ENCODE data around the gene GRIK3. TPM values are rescaled to one million over a fixed set of nuclear protein-coding genes. Genes with fewer than 3 reads are reported as not detected.

The GRIK3 gene
- total and polyA plus RNA-seq, 2 of the 8 experiments (the other 6 are each of a cell fraction or from before 2014, with no cell fraction given) = 2.1 to 3.4 TPM

GRCh38 chr1:37015713-37016112, 18.6 kb downstream of the GRIK3 start:
- no peaks in the 10 kb centered on the region for H4K20me1 ChIP-seq (replicated peaks in 1 of 2; ENCODE audit: control insufficient read depth in 1 of 2, insufficient read depth in 2 of 2, low read length in 2 of 2)
- no peak overlapping the region for H3K14ac ChIP-seq (ENCODE audit: insufficient read length)
- H2BK5ac ChIP-seq (ENCODE audit: low read depth, low read length) = no peak overlapping the region
- no peak overlapping the region for H3K4me2 ChIP-seq (ENCODE audit: insufficient read depth in 1 of 2, low read depth in 2 of 2, low read length in 2 of 2)
- ChIA-PET POLR2A (ENCODE audit: partially characterized antibody) (no interaction called here), CTCF (ENCODE audit: partially characterized antibody) (interaction anchor here (1.3 kb wide), 1 partner anchor 426 kb away, joined by 4 read pairs; no protein-coding TSS in a partner anchor)
- H3K4me1 ChIP-seq (replicated peaks in 1 of 4; ENCODE audit: control insufficient read depth in 3 of 4, insufficient read depth in 4 of 4, low read length in 3 of 4) = no peaks in the 10 kb centered on the region
- H3K4me3 ChIP-seq (ENCODE audit: extremely low read depth in 1 of 4, insufficient read depth in 2 of 4, low read depth in 3 of 4, low read length in 4 of 4) = no peak overlapping the region
- no peaks in the 10 kb centered on the region for H3K23me2 ChIP-seq (ENCODE audit: low read depth, low read length)
- no peaks in the 10 kb centered on the region for H3K79me2 ChIP-seq (ENCODE audit: control insufficient read depth in 1 of 2, insufficient read depth in 2 of 2, low read length in 2 of 2)
- H3K9me3 ChIP-seq (ENCODE audit: insufficient read depth in 2 of 2, low read depth in 1 of 2, low read length in 1 of 2) = no peaks in the 10 kb centered on the region
- H3K27ac ChIP-seq (ENCODE audit: low read depth, low read length) = no peak overlapping the region
- no peaks in the 10 kb centered on the region for H3K27me3 ChIP-seq (replicated peaks in 1 of 4; ENCODE audit: control insufficient read depth in 3 of 4, extremely low read depth in 1 of 4, insufficient read depth in 3 of 4, low read length in 3 of 4)
- H3K23ac ChIP-seq (ENCODE audit: insufficient read length) = no peak overlapping the region
- H3K36me3 ChIP-seq (ENCODE audit: control insufficient read depth in 2 of 4, insufficient read depth in 4 of 4, low read length in 3 of 4) = no peaks in the 10 kb centered on the region
- no peak overlapping the region for H4K5ac ChIP-seq (ENCODE audit: insufficient read length, low read depth, low read length)
- no peak overlapping the region for H4K91ac ChIP-seq (replicated peaks; ENCODE audit: insufficient read length, low read length)
- H3K4ac ChIP-seq (replicated peaks; ENCODE audit: insufficient read length, low read depth, low read length) = no peak overlapping the region
- H3K56ac ChIP-seq (replicated peaks; ENCODE audit: insufficient read length, low read depth, low read length) = no peak overlapping the region
- H4K8ac ChIP-seq (ENCODE audit: extremely low read depth, insufficient read depth, low read length) = peak overlapping the region; percentile 8; the same call in 1 of the 2 replicates
- H2BK20ac ChIP-seq (ENCODE audit: low read length) = no peak overlapping the region; the same call in 1 of the 2 replicates
- 84% methylated on average over 7 of the region's 7 CpGs; no CpG with 5 or more reads in 1 of the 2 experiments for WGBS, 2 experiments (ENCODE audit: extremely low coverage in 1 of 2, insufficient coverage in 1 of 2, insufficient read length in 1 of 2, insufficient replicate concordance in 2 of 2, low coverage in 1 of 2, low lambda C conversion rate in 2 of 2, missing lambda C conversion rate in 1 of 2)
- no peak overlapping the region for H2BK120ac ChIP-seq (replicated peaks; ENCODE audit: low read depth, low read length)
- no peak overlapping the region for H2AK5ac ChIP-seq (ENCODE audit: low read depth, low read length)
- H3K9ac ChIP-seq (replicated peaks in 1 of 4; ENCODE audit: extremely low read depth in 1 of 4, low read depth in 3 of 4, low read length in 3 of 4) = no peak overlapping the region
- no peak overlapping the region for H2BK12ac ChIP-seq (ENCODE audit: low read depth, low read length)
- FAIRE-seq = no peak
- no peak overlapping the region for H3K18ac ChIP-seq (ENCODE audit: extremely low read depth, low read length)
- no peak for DNase-seq (ENCODE audit: low read depth in 1 of 2, low spot score in 2 of 2)
- no peaks in the 10 kb centered on the region for H3K79me1 ChIP-seq (ENCODE audit: low read depth, low read length)
- H2AFZ ChIP-seq (ENCODE audit: low read length) = no peak overlapping the region
- no peak for TF ChIP-seq JUN (IDR thresholded peaks at IDR 0.05; ENCODE audit: low read depth, low read length)
- TF ChIP-seq SIX5 (IDR thresholded peaks at IDR 0.05; ENCODE audit: low read depth, low read length) = no peak
- no peak for TF ChIP-seq TBP (IDR thresholded peaks at IDR 0.05; ENCODE audit: low read depth, low read length)
- TF ChIP-seq TEAD4 (IDR thresholded peaks at IDR 0.05; ENCODE audit: low read depth, low read length) = no peak
- no peak for TF ChIP-seq NRF1 (IDR thresholded peaks at IDR 0.05; ENCODE audit: low read depth, low read length)
- TF ChIP-seq SRF (IDR thresholded peaks at IDR 0.05; ENCODE audit: low read depth, low read length) = no peak
- no peak for TF ChIP-seq GABPA (IDR thresholded peaks at IDR 0.05; ENCODE audit: borderline replicate concordance, insufficient read depth, low read length)
- TF ChIP-seq PHF8 (conservative IDR thresholded peaks at IDR 0.05; ENCODE audit: low read depth, low read length) = no peak
- H2BK15ac ChIP-seq (ENCODE audit: low read length) = no peak overlapping the region
